Neuronal stem cell (in vitro differentiated cells): ENCODE data around the gene C4BPA.

Experiments used
- DNase-seq: peaks from one replicate; pipeline ENCODE4 v3.0.0-alpha.2; 2013; ENCODE audit warnings: low spot score
- H2AFZ ChIP-seq: one replicate; pipeline ENCODE4 v1.6.1; 2013; ENCODE audit warnings: mild to moderate bottlenecking, low read length, inconsistent platforms
- H2AK5ac ChIP-seq: 2 replicates; pipeline ENCODE4 v1.6.1; 2013; ENCODE audit warnings: low read depth, mild to moderate bottlenecking, inconsistent platforms, low read length, moderate library complexity, mixed read lengths
- H2BK120ac ChIP-seq: 2 replicates; pipeline ENCODE4 v1.6.1; 2013; ENCODE audit warnings: low read depth, mild to moderate bottlenecking, inconsistent platforms, low read length, moderate library complexity, mixed read lengths
- H2BK12ac ChIP-seq: one replicate; pipeline ENCODE4 v1.6.1; 2013; ENCODE audit warnings: low read length, inconsistent platforms
- H2BK15ac ChIP-seq: 2 replicates; pipeline ENCODE4 v1.6.1; 2013; ENCODE audit warnings: mild to moderate bottlenecking, low read length, inconsistent platforms, mixed read lengths
- H2BK5ac ChIP-seq: one replicate; pipeline ENCODE4 v1.6.1; 2013; ENCODE audit warnings: inconsistent platforms, mild to moderate bottlenecking, low read length, moderate library complexity
- H3K14ac ChIP-seq: one replicate; pipeline ENCODE4 v1.6.1; 2013; ENCODE audit warnings: low read length, inconsistent platforms
- H3K18ac ChIP-seq: 2 replicates; pipeline ENCODE4 v1.6.1; 2013; ENCODE audit warnings: low read length, inconsistent platforms
- H3K23ac ChIP-seq: 2 replicates; pipeline ENCODE4 v1.6.1; 2013; ENCODE audit warnings: low read depth, mild to moderate bottlenecking, mixed read lengths, low read length, inconsistent platforms; ENCODE audit not compliant: poor library complexity
- H3K27ac ChIP-seq: replicated peaks from 3 replicates; pipeline ENCODE4 v1.5.1; 2013; ENCODE audit warnings: low read length, inconsistent platforms
- H3K27me3 ChIP-seq, 3 experiments: 2 replicates each; pipeline ENCODE4 v1.6.1; 2013; ENCODE audit warnings: low read length in 3 of 3, mild to moderate bottlenecking in 2 of 3, inconsistent platforms in 1 of 3, low read depth in 1 of 3, mixed read lengths in 1 of 3, moderate library complexity in 1 of 3; ENCODE audit not compliant: control insufficient read depth in 3 of 3, insufficient read depth in 3 of 3
- H3K36me3 ChIP-seq, 2 donors: replicated peaks in 1 of 2; 2 replicates each; pipeline ENCODE4 v1.6.1; 2013; ENCODE audit warnings: low read length in 2 of 2; ENCODE audit not compliant: control insufficient read depth in 2 of 2, insufficient read depth in 2 of 2
- H3K4ac ChIP-seq: 2 replicates; pipeline ENCODE4 v1.6.1; 2013; ENCODE audit warnings: inconsistent platforms, mild to moderate bottlenecking, low read length, moderate library complexity
- H3K4me1 ChIP-seq, 2 donors: 1 replicate in 1 of 2; 2 replicates in 1 of 2; pipeline ENCODE4 v1.6.1; 2013; ENCODE audit warnings: low read length in 2 of 2, low read depth in 1 of 2; ENCODE audit not compliant: control insufficient read depth in 2 of 2, insufficient read depth in 1 of 2
- H3K4me2 ChIP-seq: one replicate; pipeline ENCODE4 v1.6.1; 2013; ENCODE audit warnings: mild to moderate bottlenecking, low read length, inconsistent platforms; ENCODE audit not compliant: insufficient read depth, poor library complexity, severe bottlenecking
- H3K4me3 ChIP-seq, 2 donors: 2 replicates each; pipeline ENCODE4 v1.5.1; 2013; ENCODE audit warnings: low read length in 2 of 2, mild to moderate bottlenecking in 2 of 2, inconsistent platforms in 1 of 2, moderate library complexity in 1 of 2
- H3K79me1 ChIP-seq: one replicate; pipeline ENCODE4 v1.6.1; 2013; ENCODE audit warnings: low read depth, mild to moderate bottlenecking, inconsistent platforms, low read length, moderate library complexity
- H3K9ac ChIP-seq: one replicate; pipeline ENCODE4 v1.6.1; 2013; ENCODE audit warnings: mild to moderate bottlenecking, low read depth, low read length, inconsistent platforms; ENCODE audit not compliant: poor library complexity
- H3K9me3 ChIP-seq, 2 donors: replicated peaks in 1 of 2; 2 replicates each; pipeline versions ENCODE3 to v1.6.1; 2013; ENCODE audit warnings: low read length in 2 of 2, mild to moderate bottlenecking in 2 of 2, inconsistent platforms in 1 of 2, low read depth in 1 of 2, mixed read lengths in 1 of 2, moderate library complexity in 1 of 2; ENCODE audit not compliant: control insufficient read depth in 2 of 2, insufficient read depth in 1 of 2
- H4K8ac ChIP-seq: one replicate; pipeline ENCODE4 v1.6.1; 2013; ENCODE audit warnings: low read depth, mild to moderate bottlenecking, inconsistent platforms, low read length, moderate library complexity
- H4K91ac ChIP-seq: one replicate; pipeline ENCODE4 v1.6.1; 2013; ENCODE audit warnings: low read length, low read depth, mild to moderate bottlenecking, inconsistent platforms; ENCODE audit not compliant: poor library complexity
- WGBS, 2 donors: extraction: QIAGEN DNeasy Blood & Tissue Kit; methylation state at CpG; one replicate each; pipeline ENCODE4 v1.1.7; 2013; ENCODE audit warnings: missing lambda C conversion rate in 2 of 2, mixed read lengths in 1 of 2; ENCODE audit not compliant: insufficient read length in 2 of 2, insufficient replicate concordance in 1 of 2; ENCODE audit errors: extremely low coverage in 2 of 2; 5-methylcytosine and 5-hydroxymethylcytosine counted together

Gene C4BPA

DNA sequence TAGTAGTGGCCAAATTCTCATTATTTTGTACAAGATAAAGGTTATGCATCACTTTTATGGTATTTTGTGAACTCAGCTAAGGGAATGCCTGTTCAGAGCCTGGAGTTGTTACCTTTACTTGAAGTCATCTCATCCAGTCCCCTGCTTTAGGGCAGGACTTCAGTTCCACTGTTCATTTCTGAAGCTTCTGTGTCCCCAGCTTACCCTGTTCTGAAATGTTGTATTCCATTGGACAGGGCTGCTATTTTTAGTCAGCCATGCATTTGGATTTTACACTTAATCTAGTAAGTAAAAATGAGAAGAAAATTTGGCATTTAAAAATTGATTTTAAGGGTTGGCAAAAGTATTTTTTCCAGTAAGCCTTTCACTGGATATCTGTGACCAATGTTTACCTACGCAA, 27.0 kb upstream of the C4BPA start:
- Histone ChIP-seq H3K27me3 (no peaks in the 10 kb centered on the region), H3K79me1 (no peaks in the 10 kb centered on the region), H2BK120ac (no peak overlapping the region), H3K23ac (no peak overlapping the region), H2AK5ac (no peak overlapping the region), H4K91ac (no peak overlapping the region), H4K8ac (no peak overlapping the region), H3K4me3 (no peak overlapping the region), H2AFZ (no peak overlapping the region), H3K14ac (no peak overlapping the region), H3K4me1 (no peaks in the 10 kb centered on the region), H3K4me2 (no peak overlapping the region), H2BK5ac (no peak overlapping the region), H3K36me3 (no peaks in the 10 kb centered on the region), H3K9ac (no peak overlapping the region), H2BK15ac (no peak overlapping the region), H3K9me3 (no peaks in the 10 kb centered on the region), H3K18ac (no peak overlapping the region), H3K27ac (no peak overlapping the region), H2BK12ac (no peak overlapping the region), H3K4ac (no peak overlapping the region)
- DNase-seq, result no peak
- no CpG with 5 or more reads among the region's 1 CpG for WGBS, 2 donors

DNA sequence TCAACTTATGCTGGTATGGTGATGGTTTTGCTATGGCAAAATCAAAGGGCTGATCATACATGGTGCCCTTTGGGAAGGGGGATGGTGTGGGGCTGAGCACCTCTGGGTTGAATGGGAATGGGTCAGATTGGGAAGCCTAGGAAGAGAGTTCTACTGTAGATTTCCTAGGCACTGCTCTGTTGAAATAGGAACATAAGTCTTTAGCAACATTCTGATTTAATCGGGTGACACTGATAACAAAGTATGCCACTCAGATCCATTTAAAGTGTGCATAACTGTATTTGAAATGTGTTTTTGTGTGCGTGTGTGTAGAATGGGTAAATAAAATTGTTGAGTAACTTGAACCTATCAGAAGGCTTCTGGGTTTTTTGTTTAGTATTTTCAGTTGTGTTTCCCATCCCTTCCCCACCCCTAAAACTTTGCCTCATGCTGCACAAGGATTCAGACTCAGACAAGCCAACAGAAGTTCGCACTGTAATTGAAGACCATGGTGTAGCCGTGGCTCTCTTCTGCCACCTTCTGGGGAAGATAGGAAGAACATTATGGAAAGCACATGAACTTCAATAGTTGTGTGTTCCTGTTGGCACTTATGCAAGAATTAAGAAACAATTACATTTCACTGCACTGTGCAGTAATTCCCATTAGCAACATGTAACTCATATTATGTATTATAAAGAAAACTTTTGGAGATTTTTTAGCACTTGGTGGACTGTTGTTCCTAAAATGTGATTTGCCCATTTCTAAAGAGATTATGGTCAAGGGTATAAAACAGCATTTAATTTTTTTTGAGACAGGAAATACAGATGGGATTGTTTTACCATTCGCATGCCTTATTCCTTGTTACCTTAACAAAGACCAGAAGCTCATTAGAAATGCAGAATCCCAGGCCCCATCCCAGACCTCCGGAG, 26.3 kb upstream of the C4BPA start:
- Histone ChIP-seq H3K27me3 (no peaks in the 10 kb centered on the region), H4K91ac (no peak overlapping the region), H3K9me3 (no peaks in the 10 kb centered on the region), H3K4me3 (no peak overlapping the region), H3K9ac (no peak overlapping the region), H3K27ac (no peak overlapping the region), H2AFZ (no peak overlapping the region), H2AK5ac (no peak overlapping the region), H3K36me3 (no peaks in the 10 kb centered on the region), H3K14ac (no peak overlapping the region), H2BK15ac (no peak overlapping the region), H3K23ac (no peak overlapping the region), H4K8ac (no peak overlapping the region), H3K4me1 (no peaks in the 10 kb centered on the region), H3K79me1 (no peaks in the 10 kb centered on the region), H2BK120ac (no peak overlapping the region), H3K4me2 (no peak overlapping the region), H2BK5ac (no peak overlapping the region), H3K4ac (no peak overlapping the region), H3K18ac (no peak overlapping the region), H2BK12ac (no peak overlapping the region)
- peak; percentile 62 for DNase-seq
- WGBS, 2 donors, result no CpG with 5 or more reads among the region's 6 CpGs

DNA sequence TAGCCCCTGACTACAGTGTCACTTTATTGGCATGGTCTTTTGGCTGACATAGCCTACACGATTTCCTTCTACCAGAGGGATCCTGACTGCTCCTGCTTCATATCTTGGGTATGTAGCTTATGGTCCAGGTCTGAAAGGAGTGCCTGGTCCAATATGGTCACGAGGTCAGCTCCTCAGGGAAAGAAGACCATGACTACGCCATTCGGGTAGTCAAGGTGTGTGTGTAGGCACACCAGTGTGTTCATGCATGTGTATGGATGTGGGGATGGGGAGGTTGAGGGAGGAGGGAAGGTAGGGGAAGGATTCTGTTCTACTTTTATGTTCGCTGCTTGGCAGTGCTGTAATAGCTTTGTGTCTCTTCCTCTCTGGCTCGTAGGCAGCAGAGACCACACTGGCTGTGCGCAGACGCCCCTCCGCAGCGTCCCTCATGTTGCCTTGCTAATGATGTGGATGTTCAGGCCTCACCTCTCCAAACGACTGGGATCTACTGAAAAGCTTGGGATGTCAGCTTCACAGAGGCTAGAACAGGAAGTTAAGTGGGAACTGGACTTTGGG, 25.4 kb upstream of the C4BPA start:
- Histone ChIP-seq H2BK15ac (no peak overlapping the region), H2AFZ (no peak overlapping the region), H3K36me3 (no peaks in the 10 kb centered on the region), H3K27ac (no peak overlapping the region), H2BK5ac (no peak overlapping the region), H3K79me1 (no peaks in the 10 kb centered on the region), H3K4me3 (peak overlapping the region in 1 of 2 donors; percentile 26), H4K91ac (no peak overlapping the region), H3K9me3 (no peaks in the 10 kb centered on the region), H3K4ac (no peak overlapping the region), H3K9ac (no peak overlapping the region), H3K4me2 (no peak overlapping the region), H3K14ac (no peak overlapping the region), H2BK120ac (no peak overlapping the region), H2BK12ac (no peak overlapping the region), H4K8ac (no peak overlapping the region), H3K27me3 (no peaks in the 10 kb centered on the region), H2AK5ac (no peak overlapping the region), H3K23ac (no peak overlapping the region), H3K18ac (no peak overlapping the region), H3K4me1 (no peaks in the 10 kb centered on the region)
- DNase-seq, result no peak
- no CpG with 5 or more reads among the region's 11 CpGs for WGBS, 2 donors

DNA sequence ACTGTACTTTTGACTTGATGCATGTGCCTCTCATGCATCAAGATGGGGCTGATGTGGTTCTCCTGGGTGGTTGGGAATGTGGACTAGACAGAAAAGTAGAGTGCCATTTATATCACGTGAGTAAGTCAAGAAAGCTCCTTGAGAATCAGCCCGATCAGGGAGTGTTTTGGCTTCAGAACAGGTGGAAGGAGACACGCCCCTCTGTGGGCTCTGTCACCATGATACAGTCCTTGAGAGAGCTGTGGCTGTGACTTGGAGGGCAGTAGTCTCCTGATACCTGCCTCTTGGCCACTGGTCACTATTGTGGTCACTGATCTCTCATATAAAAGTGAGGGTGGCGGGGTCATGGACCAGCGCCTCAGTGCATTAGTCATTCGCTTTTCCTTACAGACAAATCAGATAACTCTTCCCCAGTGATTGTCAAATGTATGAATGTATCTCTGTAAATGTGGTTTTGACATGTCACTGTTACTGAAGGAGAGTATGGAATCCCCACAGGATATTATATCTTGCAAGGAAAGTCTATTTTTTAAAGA, 24.3 kb upstream of the C4BPA start:
- Histone ChIP-seq H3K27me3 (no peaks in the 10 kb centered on the region), H4K8ac (no peak overlapping the region), H2AK5ac (no peak overlapping the region), H3K9ac (no peak overlapping the region), H3K79me1 (no peaks in the 10 kb centered on the region), H3K18ac (no peak overlapping the region), H3K4me3 (no peak overlapping the region), H3K27ac (no peak overlapping the region), H3K23ac (no peak overlapping the region), H2BK120ac (no peak overlapping the region), H3K4me1 (no peaks in the 10 kb centered on the region), H3K14ac (no peak overlapping the region), H2BK5ac (no peak overlapping the region), H4K91ac (no peak overlapping the region), H3K9me3 (no peaks in the 10 kb centered on the region), H2BK12ac (no peak overlapping the region), H3K36me3 (no peaks in the 10 kb centered on the region), H2AFZ (no peak overlapping the region), H3K4ac (no peak overlapping the region), H3K4me2 (no peak overlapping the region), H2BK15ac (no peak overlapping the region)
- WGBS, 2 donors, result no CpG with 5 or more reads among the region's 6 CpGs
- no peak for DNase-seq
